ENCODE measurements around the gene CMTM5. TPM values are rescaled to one million over a fixed set of nuclear protein-coding genes. Genes with fewer than 3 reads are reported as not detected.

CMTM5 gene
- polyA plus RNA-seq, 1 of the 3 experiments (the other 2 are of a cell fraction), result 0.13 TPM

DNA sequence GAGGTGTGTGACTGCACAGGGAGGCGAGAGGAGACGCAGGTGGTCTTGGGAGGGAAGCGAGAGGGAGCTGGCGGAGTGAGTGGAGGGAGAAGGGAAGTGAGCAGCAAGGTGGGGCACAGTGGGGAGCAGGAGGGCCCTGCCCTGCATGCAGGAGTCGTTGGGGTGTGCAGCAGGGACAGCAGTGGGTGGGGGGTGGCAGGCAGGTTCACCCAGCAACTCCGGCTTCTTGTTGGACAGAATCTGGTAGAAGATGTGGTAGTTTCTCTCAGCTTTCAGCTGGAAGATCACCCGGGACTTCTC is 26.2 kb downstream of the CMTM5 start:
- H3K4me3 ChIP-seq (ENCODE audit: low read depth in 2 of 2, low read length in 1 of 2), result no peak overlapping the region
- H3K79me2 ChIP-seq (ENCODE audit: insufficient read depth), result no peaks in the 10 kb centered on the region
- DNase-seq, result no peak
- H3K9ac ChIP-seq, result no peak overlapping the region
- H3K27me3 ChIP-seq (ENCODE audit: insufficient read depth), result peaks cover 27% of the 10 kb centered on the region
- no peaks in the 10 kb centered on the region for H3K36me3 ChIP-seq (replicated peaks in 1 of 2; ENCODE audit: control insufficient read depth in 1 of 2, insufficient read depth in 2 of 2, low read length in 1 of 2)
- no peaks in the 10 kb centered on the region for H3K9me2 ChIP-seq
- CTCF ChIA-PET, result interaction anchor here (1.5 kb wide), 1 partner anchor 9 kb away, joined by 4 read pairs; no protein-coding TSS in a partner anchor
- no peaks in the 10 kb centered on the region for H3F3A ChIP-seq (replicated peaks; ENCODE audit: insufficient read depth)
- no peak overlapping the region for H3K27ac ChIP-seq (ENCODE audit: low read depth in 2 of 2, low read length in 1 of 2)
- H3K9me3 ChIP-seq, result no peaks in the 10 kb centered on the region
- no peak for TF ChIP-seq FOXM1 (IDR thresholded peaks at IDR 0.05; ENCODE audit: low read depth)
- TF ChIP-seq PBX3 (IDR thresholded peaks at IDR 0.05), result no peak
- TF ChIP-seq RAD21 (IDR thresholded peaks at IDR 0.05; ENCODE audit: low read length), result no peak
- no peak for TF ChIP-seq REST (IDR thresholded peaks at IDR 0.05; ENCODE audit: low read depth, low read length)
- POLR2A ChIA-PET, result no interaction called here
- H4K20me1 ChIP-seq (ENCODE audit: insufficient read depth), result no peaks in the 10 kb centered on the region
- H3K4me2 ChIP-seq, result no peak overlapping the region
- WGBS (ENCODE audit: low lambda C conversion rate), result 52% methylated on average over 7 of the region's 7 CpGs
- no peaks in the 10 kb centered on the region; a peak in 1 of 4 replicates for H3K4me1 ChIP-seq (ENCODE audit: control insufficient read depth in 1 of 2, insufficient read depth in 2 of 2, low read depth in 1 of 2, low read length in 1 of 2)
- no peak overlapping the region for H2AFZ ChIP-seq (ENCODE audit: low read depth)

- H3K4me3 ChIP-seq (ENCODE audit: low read depth in 2 of 2, low read length in 1 of 2), result no peak overlapping the region
- H3K9me3 ChIP-seq, result no peaks in the 10 kb centered on the region
- H3K9me2 ChIP-seq, result no peaks in the 10 kb centered on the region
- no peak for DNase-seq
- POLR2A ChIA-PET, result no interaction called here
- no peak overlapping the region for H3K4me2 ChIP-seq
- no peak overlapping the region for H2AFZ ChIP-seq (ENCODE audit: low read depth)
- WGBS (ENCODE audit: low lambda C conversion rate), result 27% methylated on average over 3 of the region's 4 CpGs
- no peaks in the 10 kb centered on the region for H4K20me1 ChIP-seq (ENCODE audit: insufficient read depth)
- no peak overlapping the region for H3K27ac ChIP-seq (ENCODE audit: low read depth in 2 of 2, low read length in 1 of 2)
- H3K9ac ChIP-seq, result no peak overlapping the region
- CTCF ChIA-PET, result no interaction called here
- H3K79me2 ChIP-seq (ENCODE audit: insufficient read depth), result no peaks in the 10 kb centered on the region
- H3F3A ChIP-seq (replicated peaks; ENCODE audit: insufficient read depth), result no peaks in the 10 kb centered on the region
- peaks cover 34% of the 10 kb centered on the region for H3K27me3 ChIP-seq (ENCODE audit: insufficient read depth)
- H3K36me3 ChIP-seq (replicated peaks in 1 of 2; ENCODE audit: control insufficient read depth in 1 of 2, insufficient read depth in 2 of 2, low read length in 1 of 2), result no peaks in the 10 kb centered on the region
- no peaks in the 10 kb centered on the region; a peak in 1 of 4 replicates for H3K4me1 ChIP-seq (ENCODE audit: control insufficient read depth in 1 of 2, insufficient read depth in 2 of 2, low read depth in 1 of 2, low read length in 1 of 2)
- TF ChIP-seq RXRA (IDR thresholded peaks at IDR 0.05; ENCODE audit: borderline replicate concordance, low read depth) (no peak), SIN3A (IDR thresholded peaks at IDR 0.05; ENCODE audit: borderline replicate concordance, low read depth, low read length) (no peak), GATA2 (CRISPR knock-in tag; IDR thresholded peaks at IDR 0.05) (no peak), RCOR1 (IDR thresholded peaks at IDR 0.05; ENCODE audit: low read length) (no peak), EZH2phosphoT487 (IDR thresholded peaks at IDR 0.05; ENCODE audit: borderline replicate concordance, low read depth) (no peak), TEAD4 (IDR thresholded peaks at IDR 0.05; ENCODE audit: borderline replicate concordance, insufficient read depth) (no peak), JUND (IDR thresholded peaks at IDR 0.05) (no peak), GABPA (IDR thresholded peaks at IDR 0.05; ENCODE audit: low read depth) (no peak), MEF2A (IDR thresholded peaks at IDR 0.05; ENCODE audit: borderline replicate concordance, low read depth) (no peak), SMC3 (IDR thresholded peaks at IDR 0.05; ENCODE audit: low read depth, low read length) (no peak), FOXM1 (IDR thresholded peaks at IDR 0.05; ENCODE audit: low read depth) (no peak), ELF1 (IDR thresholded peaks at IDR 0.05) (no peak), RAD21 (IDR thresholded peaks at IDR 0.05; ENCODE audit: low read length) (no peak), CTCF (IDR thresholded peaks at IDR 0.05) (no peak), TAF1 (IDR thresholded peaks at IDR 0.05; ENCODE audit: borderline replicate concordance, low read depth, low read length) (no peak)
- TF ChIP-seq, protein P1, sequence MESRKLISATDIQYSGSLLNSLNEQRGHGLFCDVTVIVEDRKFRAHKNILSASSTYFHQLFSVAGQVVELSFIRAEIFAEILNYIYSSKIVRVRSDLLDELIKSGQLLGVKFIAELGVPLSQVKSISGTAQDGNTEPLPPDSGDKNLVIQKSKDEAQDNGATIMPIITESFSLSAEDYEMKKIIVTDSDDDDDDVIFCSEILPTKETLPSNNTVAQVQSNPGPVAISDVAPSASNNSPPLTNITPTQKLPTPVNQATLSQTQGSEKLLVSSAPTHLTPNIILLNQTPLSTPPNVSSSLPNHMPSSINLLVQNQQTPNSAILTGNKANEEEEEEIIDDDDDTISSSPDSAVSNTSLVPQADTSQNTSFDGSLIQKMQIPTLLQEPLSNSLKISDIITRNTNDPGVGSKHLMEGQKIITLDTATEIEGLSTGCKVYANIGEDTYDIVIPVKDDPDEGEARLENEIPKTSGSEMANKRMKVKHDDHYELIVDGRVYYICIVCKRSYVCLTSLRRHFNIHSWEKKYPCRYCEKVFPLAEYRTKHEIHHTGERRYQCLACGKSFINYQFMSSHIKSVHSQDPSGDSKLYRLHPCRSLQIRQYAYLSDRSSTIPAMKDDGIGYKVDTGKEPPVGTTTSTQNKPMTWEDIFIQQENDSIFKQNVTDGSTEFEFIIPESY (IDR thresholded peaks at IDR 0.05; ENCODE audit: borderline replicate concordance, low read depth), result no peak
- TF ChIP-seq, protein P2, sequence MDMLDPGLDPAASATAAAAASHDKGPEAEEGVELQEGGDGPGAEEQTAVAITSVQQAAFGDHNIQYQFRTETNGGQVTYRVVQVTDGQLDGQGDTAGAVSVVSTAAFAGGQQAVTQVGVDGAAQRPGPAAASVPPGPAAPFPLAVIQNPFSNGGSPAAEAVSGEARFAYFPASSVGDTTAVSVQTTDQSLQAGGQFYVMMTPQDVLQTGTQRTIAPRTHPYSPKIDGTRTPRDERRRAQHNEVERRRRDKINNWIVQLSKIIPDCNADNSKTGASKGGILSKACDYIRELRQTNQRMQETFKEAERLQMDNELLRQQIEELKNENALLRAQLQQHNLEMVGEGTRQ (IDR thresholded peaks at IDR 0.05; ENCODE audit: borderline replicate concordance, low read depth, low read length), result no peak
Measured at GRCh38 chr14:23403908-23404307, 27.1 kb downstream of the CMTM5 start.
